DMS 273 (cell line): ENCODE measurements around the gene IFI27L2.

Source experiments
- DNase-seq: peaks from one replicate; lab custom pipeline; 2025; ENCODE audit not compliant: unreplicated experiment; lab: John Stamatoyannopoulos, UW

The IFI27L2 gene

DNA sequence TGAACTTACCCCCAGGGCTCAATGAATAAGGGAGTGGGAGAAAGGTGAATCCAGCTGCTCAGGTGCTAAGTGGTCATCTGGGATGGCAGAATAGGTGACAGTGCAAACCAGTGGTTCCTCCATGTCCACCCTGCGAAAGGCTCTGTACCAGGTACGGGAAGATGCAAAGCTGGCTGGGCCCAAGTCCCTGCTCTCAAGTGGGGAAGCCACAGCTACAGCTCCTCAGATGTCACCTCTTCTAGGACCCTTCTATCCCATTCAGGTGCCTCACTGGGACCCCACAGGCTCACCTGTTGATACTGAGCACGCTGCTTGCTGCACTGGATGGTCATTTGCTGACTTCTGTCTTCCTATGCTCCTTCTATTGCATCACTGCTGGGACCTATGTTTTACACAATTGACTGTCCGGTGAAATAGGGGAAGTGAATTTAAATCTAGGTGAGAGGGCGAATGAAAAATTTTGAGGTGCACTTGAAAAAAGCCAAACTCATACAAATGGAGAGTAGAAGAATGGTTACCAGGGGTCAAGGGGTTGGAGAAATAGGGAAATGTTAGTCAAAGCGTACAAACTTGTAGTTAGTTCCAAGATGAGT lies 24.4 kb upstream of the IFI27L2 start:
- DNase-seq, result no peak

- DNase-seq, result no peak
Observed at GRCh38 chr14:94152676-94153075, 23.3 kb upstream of the IFI27L2 start.

- DNase-seq, result peak; percentile 80
Observed at GRCh38 chr14:94145902-94146527, 16.6 kb upstream of the IFI27L2 start.

- DNase-seq, result peak; percentile 45
Observed at GRCh38 chr14:94144765-94145164, 15.4 kb upstream of the IFI27L2 start.

DNA sequence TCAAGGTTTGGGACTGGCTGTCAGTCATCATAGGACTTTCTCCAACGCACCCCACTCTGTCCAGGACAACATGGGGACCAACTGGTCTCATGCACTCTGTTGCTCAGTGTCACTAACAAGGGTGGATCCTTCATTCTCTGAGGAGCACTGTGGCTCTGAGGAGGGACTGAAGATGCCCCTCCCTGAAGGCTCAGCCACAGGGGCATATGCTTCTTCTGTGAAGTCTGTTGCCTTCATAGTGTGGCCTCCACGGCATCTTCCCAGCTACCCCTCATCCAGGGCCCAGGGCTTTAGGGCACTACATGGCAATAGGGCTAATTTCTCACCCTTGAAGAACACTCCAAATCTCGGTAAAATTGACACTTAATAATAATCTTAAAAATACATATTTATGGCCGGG lies 14.3 kb upstream of the IFI27L2 start:
- DNase-seq, result no peak

DNA sequence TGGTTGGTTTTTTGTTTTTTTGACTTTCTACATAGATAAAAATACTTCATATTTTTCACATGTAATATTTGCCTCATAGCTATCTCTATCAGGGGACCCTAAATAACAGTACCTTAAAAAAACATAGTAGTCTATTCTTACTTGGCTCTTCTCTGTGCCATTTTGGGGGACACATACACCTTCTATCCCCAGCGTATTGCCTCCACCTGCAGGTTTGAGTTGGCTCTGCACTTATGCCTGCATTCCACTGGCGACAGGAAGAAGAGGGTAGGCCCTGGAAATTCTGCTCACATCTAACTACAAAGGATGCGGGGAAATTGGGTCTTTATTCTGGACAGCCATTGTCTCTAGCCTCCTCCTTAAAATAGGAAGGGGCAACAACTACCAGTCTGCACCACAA lies 13.8 kb upstream of the IFI27L2 start:
- peak; percentile 52 for DNase-seq

- no peak for DNase-seq
Observed at GRCh38 chr14:94142836-94143235, 13.4 kb upstream of the IFI27L2 start.

- DNase-seq, result no peak
Observed at GRCh38 chr14:94142247-94142646, 12.8 kb upstream of the IFI27L2 start.

GRCh38 chr14:94139421-94139820 lies 10.0 kb upstream of the IFI27L2 start:
- DNase-seq, result no peak

GRCh38 chr14:94139006-94139405 lies 9.6 kb upstream of the IFI27L2 start:
- DNase-seq, result no peak

- DNase-seq, result no peak
Observed at GRCh38 chr14:94138251-94138650, 8.8 kb upstream of the IFI27L2 start.

DNA sequence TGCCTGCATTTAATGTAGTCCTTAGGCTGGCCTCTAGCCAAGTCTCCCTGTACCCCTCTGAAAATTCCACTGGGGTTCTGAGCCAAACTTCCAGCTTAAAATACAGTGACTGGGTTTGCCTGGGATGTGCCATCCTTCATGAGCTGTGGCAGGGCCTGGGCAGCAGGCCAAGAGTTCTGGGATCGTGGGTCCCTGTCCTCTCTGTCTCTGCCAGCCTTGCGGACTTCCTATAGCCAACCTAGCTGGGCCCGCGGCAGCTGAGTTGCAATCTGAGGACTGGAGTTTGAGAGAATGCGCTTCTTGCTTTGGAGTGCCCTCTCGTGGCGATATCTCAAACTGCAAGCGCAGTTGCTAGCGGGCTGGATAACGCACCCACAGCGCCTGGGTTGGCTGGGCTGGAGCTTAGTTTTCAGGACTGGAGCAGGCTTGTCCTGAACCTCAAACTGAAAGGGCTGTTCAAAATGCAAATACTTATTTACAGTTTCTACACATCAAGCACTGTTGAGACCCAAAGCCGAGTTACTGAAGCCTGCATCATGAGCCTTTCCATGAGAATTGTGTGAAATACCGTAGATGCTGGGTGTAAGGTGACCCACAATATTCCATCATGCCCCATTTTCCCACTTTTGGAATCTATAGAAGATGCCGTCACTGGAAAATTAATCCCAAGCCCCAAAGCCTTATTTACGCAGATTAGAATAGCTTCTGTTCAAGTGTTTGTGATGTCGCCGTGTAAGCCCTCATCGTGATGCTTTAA lies 7.3 kb upstream of the IFI27L2 start:
- peak; percentile 94 for DNase-seq

DNA sequence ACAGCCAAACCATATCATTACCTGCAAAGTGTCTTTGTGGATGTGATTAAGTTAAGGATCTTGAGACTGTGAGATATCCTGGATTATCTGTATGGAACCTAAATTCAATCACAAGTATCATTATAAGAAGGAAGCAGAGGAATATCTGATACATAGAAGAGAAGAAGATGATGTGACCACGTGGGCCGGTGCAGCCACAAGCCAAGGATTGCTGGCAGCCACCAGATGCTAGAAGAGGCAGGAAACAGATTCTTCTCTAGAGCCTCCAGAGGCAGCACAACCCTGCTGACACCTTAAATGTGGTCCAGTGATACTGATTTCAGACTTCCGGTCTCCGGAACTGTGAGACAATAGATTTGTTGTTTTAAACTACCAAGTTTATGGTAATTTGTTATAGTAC lies 6.1 kb upstream of the IFI27L2 start:
- no peak for DNase-seq

- peak; percentile 89 for DNase-seq
Observed at GRCh38 chr14:94132285-94132887, 3.0 kb upstream of the IFI27L2 start.

DNA sequence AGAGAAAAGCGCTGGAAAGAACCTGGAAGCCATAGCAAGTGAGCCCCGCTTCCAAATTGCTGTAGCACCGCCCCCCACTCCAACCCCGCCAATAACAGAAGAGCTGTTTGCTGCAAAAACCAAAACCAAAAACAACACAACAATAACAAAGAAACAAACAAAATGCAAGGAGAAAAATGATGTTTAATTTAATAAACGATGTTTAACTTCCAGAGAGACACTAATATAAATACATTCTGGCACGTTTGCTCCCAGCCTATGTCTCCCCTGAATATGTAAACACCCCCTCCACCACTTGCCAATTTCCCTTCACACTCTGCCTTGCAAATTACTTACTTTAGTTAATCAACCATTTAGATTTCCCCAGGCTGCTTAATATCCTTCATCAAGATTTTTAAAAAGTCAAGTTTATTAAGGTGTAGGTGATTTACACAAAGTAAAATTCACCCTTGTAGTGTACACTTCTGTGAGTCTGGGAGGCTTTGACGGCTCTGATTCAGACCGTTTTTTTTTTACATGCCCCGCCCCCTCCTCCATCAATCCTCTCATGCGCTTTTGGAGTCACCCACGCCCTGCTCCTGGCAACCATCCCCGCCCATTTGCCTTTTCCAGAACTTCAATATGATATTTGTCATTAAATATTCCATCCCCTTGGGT lies 482 bp upstream of the IFI27L2 start:
- peak; percentile 81 for DNase-seq

DNA sequence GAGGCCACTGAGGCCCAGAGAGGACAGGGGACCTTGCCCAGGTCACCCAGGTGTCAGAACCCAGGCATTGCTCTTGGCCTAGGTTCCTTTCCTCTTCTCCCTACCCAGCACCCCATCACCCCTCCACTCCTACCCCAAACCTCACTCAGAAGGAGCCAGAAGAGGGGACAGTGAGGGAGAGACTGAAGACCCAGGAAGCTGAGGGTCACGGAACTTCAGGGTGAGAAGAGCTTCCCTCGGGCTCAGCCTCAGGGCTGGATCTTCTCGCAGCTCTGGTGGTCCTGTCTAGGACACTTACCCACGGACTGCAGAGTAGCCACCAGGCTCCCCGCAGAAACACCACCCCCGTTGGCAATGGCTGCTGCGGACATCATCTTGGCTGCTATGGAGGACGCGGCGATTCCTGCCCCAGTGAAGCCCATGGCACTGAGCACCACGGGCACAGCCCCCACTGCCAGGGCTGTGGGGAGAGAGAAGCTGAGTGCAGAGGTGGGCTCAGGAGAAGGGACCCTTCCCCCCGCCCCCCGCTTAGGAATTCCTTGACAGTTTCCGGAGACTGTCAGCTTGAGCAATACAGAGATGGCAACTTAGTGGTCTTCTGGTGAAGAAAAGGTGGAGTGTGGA lies 1.1 kb downstream of the IFI27L2 start:
- no peak for DNase-seq

DNA sequence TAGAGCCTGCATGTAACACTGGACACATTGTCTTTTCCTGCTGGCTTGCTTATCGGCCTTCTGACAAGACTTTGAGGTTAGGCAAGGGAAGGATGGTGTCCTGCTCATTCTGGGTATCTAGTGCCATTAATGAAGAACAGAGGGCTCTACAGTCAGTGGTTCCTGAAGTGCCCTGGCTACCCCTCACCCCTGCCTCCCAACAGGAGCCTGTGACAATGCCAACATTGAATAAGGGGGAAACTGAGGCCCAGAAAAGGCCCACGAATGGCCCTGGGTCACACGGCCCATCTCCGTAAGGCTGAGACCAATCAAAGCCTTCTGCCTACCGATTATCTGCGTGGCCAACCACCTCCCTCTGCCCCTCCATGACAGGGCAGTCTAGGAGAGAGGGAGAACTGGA lies 2.1 kb downstream of the IFI27L2 start:
- no peak for DNase-seq

- no peak for DNase-seq
Observed at GRCh38 chr14:94126800-94127199, 2.6 kb downstream of the IFI27L2 start.

DNA sequence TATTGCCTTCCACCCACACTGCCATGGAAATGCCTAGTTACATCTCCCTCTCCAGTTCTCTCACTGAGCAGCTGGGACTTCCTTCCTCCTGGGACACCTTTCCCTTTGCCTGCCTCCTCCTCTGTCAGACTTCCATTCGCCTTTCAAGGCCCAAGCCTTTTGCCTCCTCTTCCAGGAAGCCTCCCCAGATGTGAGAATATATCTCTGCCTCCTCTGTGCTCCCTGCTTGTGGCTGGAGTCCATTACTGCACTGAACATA lies 3.1 kb downstream of the IFI27L2 start:
- DNase-seq, result no peak

- no peak for DNase-seq
Observed at GRCh38 chr14:94125659-94126418, 3.6 kb downstream of the IFI27L2 start.
